ENCODE results near the gene ARAP1. TPM values are rescaled to one million over a fixed set of nuclear protein-coding genes. Genes with fewer than 3 reads are reported as not detected.

The ARAP1 gene
- polyA plus RNA-seq, 1 experiment, result 52.4 TPM

DNA sequence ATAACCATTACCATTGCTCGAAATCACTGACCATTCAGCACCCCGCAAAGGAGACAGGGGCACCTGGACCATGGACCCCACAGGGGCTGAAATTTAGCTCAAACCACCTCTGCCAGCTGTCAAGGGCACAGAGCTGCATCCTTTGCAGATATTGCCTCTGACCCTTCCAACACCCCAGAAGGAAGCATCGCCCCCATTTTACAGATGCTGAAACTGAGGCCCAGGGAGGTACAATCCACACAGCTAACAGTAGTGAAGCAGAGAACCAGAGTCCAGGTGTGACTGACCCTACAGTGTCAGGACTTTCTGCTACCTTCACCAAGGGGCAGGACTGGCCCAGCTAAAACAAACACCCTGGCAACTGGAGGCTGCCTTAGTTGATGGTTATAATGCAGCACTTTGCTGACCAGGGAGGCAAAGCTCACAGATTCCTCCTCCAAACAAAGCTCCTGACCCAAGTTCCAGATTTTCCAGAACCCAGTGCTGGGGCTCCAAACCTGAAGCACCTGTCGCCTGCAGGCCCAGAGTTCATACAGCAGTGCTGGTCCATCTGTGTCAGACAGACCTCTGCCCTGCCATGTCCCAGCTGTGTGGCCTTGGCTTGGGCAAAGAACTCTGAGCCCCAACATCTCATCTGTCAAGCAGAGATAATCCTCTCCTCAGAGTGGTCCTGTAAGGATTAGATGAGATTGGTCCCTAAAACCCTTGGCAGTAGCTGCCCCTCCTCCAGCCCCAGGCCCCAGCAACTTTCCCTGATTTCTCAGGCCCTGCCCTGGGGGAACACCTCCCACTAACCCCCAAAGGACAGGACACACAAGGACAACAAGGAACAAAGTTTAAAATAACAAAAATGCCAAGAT is 15.2 kb upstream of the ARAP1 start:
- CTCF ChIA-PET, result no interaction called here

DNA sequence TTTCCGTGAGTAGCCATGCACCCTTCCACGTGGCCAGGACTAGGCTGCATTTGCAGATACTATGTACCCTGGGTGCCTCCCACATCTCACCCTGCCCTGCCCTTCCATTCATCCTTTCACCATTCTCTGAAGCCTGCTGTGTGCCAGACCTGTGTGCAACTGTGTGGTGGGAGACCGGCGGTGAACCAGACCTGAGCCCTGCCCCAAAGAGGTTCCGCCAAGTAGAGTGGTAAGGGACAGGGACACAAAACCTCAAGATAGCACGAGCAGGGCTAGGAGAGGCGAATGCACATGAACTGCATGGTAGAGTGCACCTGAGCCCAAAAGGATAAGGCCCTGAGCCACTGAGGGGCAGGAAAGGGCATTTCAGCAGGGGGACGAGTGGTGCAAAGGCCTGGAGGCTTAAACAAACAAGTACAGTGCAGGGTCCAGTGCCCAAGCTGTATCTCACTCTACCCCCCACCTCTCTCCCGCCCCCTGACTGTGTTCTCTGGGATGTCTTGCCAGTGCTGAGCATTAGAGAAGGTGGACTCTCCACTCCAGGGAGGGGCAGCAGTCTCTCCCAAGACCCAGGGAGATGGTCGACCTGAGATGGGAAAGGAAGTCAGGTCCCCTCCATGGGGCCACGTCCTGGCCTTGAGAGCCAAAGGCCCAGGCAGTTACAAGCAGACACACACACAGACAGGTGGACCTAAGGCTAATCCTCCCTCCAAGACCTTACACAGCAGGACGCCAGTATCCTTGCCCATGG is 14.1 kb upstream of the ARAP1 start:
- POLR2A ChIA-PET, result no interaction called here

More for the DNA sequence above, 15.2 kb upstream of the ARAP1 start:
- H3K4me3 ChIP-seq (ENCODE audit: low read depth, low read length), result no peak overlapping the region
- no peak for DNase-seq (ENCODE audit: low read depth, low spot score)
- POLR2A ChIA-PET, result no interaction called here
- no peaks in the 10 kb centered on the region for H3K9me3 ChIP-seq (ENCODE audit: control insufficient read depth, insufficient read depth, low read length)
- TF ChIP-seq, protein P1, sequence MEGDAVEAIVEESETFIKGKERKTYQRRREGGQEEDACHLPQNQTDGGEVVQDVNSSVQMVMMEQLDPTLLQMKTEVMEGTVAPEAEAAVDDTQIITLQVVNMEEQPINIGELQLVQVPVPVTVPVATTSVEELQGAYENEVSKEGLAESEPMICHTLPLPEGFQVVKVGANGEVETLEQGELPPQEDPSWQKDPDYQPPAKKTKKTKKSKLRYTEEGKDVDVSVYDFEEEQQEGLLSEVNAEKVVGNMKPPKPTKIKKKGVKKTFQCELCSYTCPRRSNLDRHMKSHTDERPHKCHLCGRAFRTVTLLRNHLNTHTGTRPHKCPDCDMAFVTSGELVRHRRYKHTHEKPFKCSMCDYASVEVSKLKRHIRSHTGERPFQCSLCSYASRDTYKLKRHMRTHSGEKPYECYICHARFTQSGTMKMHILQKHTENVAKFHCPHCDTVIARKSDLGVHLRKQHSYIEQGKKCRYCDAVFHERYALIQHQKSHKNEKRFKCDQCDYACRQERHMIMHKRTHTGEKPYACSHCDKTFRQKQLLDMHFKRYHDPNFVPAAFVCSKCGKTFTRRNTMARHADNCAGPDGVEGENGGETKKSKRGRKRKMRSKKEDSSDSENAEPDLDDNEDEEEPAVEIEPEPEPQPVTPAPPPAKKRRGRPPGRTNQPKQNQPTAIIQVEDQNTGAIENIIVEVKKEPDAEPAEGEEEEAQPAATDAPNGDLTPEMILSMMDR (IDR thresholded peaks at IDR 0.05; ENCODE audit: low read depth, low read length), result no peak
- H3K27me3 ChIP-seq (ENCODE audit: control insufficient read depth, insufficient read depth, low read length), result no peaks in the 10 kb centered on the region
- no peak overlapping the region for H3K27ac ChIP-seq (ENCODE audit: low read depth, low read length)

DNA sequence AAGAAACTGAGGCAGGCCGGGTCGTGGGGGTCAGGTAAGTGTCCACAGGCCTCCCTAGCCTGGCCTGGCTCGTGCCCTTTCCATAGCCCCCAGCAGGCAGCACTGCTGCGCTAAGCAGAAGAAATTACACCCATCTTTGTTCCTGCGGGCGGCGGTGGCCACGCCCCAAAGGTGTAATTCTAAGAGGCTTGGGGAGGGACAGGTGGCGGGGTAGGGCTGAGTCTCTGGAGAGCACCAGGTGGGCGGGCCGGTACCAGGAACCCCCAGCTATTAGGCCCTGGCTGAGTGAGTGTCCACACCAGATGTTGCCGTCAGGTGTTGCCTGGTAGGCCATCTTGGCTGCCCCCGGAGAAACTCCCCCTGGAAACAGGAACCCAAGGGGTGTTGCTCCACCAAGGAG is 12.3 kb upstream of the ARAP1 start:
- Histone ChIP-seq H3K27me3 (ENCODE audit: control insufficient read depth, insufficient read depth, low read length) (no peaks in the 10 kb centered on the region), H3K9me3 (ENCODE audit: control insufficient read depth, insufficient read depth, low read length) (peaks cover 3% of the 10 kb centered on the region; the same call in 1 of the 2 replicates), H3K4me3 (ENCODE audit: low read depth, low read length) (no peak overlapping the region), H3K27ac (ENCODE audit: low read depth, low read length) (no peak overlapping the region)
- TF ChIP-seq, protein P1 (IDR thresholded peaks at IDR 0.05; ENCODE audit: low read depth, low read length), result no peak
- ChIA-PET POLR2A (no interaction called here), CTCF (no interaction called here)
- DNase-seq (ENCODE audit: low read depth, low spot score), result no peak

More for the DNA sequence above, 14.1 kb upstream of the ARAP1 start:
- no peak overlapping the region for H3K4me3 ChIP-seq (ENCODE audit: low read depth, low read length)
- TF ChIP-seq, protein P1 (IDR thresholded peaks at IDR 0.05; ENCODE audit: low read depth, low read length), result no peak
- no peak overlapping the region for H3K27ac ChIP-seq (ENCODE audit: low read depth, low read length)
- DNase-seq (ENCODE audit: low read depth, low spot score), result no peak
- no peaks in the 10 kb centered on the region for H3K27me3 ChIP-seq (ENCODE audit: control insufficient read depth, insufficient read depth, low read length)
- CTCF ChIA-PET, result interaction anchor here (1.5 kb wide), 2 partner anchors 27 to 28 kb away, joined by 4 to 9 read pairs; partner anchors contain the start of gene STARD10
- H3K9me3 ChIP-seq (ENCODE audit: control insufficient read depth, insufficient read depth, low read length), result no peaks in the 10 kb centered on the region; the same call in 1 of the 2 replicates

DNA sequence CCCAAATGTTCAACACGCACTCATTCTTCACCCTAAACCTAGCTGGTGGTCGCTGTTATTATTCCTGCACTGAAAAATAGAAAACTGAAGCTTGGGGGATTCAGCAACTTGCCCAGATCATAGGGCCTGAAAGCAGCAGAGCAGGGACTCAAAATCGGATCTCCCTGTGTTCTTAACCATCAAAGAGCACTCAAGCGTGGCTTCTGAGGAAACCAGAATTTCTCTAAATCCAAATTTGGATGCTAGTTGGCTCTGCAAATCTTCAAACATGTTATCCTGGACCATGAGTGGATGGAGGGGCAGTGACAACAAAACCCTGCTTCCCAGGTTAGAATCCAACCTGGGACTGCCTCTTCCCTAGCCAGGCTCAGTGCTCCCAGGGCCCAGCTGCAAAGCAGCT is 11.6 kb upstream of the ARAP1 start:
- Histone ChIP-seq H3K9me3 (ENCODE audit: control insufficient read depth, insufficient read depth, low read length) (peaks cover 3% of the 10 kb centered on the region; the same call in 1 of the 2 replicates), H3K27me3 (ENCODE audit: control insufficient read depth, insufficient read depth, low read length) (no peaks in the 10 kb centered on the region), H3K27ac (ENCODE audit: low read depth, low read length) (no peak overlapping the region), H3K4me3 (ENCODE audit: low read depth, low read length) (no peak overlapping the region)
- no peak for DNase-seq (ENCODE audit: low read depth, low spot score)
- ChIA-PET CTCF (no interaction called here), POLR2A (no interaction called here)
- TF ChIP-seq, protein P1 (IDR thresholded peaks at IDR 0.05; ENCODE audit: low read depth, low read length), result no peak

All from AG04450 (cell line).